GDM1 (cell line): Measurements from ENCODE around the gene SUMO1.
"Not testable (repeated sequence)": the region's sequence is repeated elsewhere in the genome, so short reads cannot be mapped to it uniquely, and the experiment has no call there.

ENCODE experiments used
- DNase-seq: peaks from one replicate; lab custom pipeline; 2025; lab: John Stamatoyannopoulos, UW

SUMO1 gene

GRCh38 chr2:202238234-202239197 lies at the start of gene SUMO1:
TSS of gene SUMO1 (minus strand) at chr2:202238597. CDS start at chr2:202238451, 146 bp downstream.
- DNase-seq: peak; percentile 85

- no peak for DNase-seq
Observed at GRCh38 chr2:202286595-202286994, 48.2 kb upstream of the SUMO1 start.

GRCh38 chr2:202278944-202279343 lies 40.5 kb upstream of the SUMO1 start:
- no peak for DNase-seq

- no peak for DNase-seq
Observed at GRCh38 chr2:202278036-202278760, 39.8 kb upstream of the SUMO1 start.

- not testable (repeated sequence) for DNase-seq
Observed at GRCh38 chr2:202276078-202276720, 37.8 kb upstream of the SUMO1 start.

- no peak for DNase-seq
Observed at GRCh38 chr2:202270487-202270886, 32.1 kb upstream of the SUMO1 start.

- DNase-seq: no peak
Observed at GRCh38 chr2:202269585-202269984, 31.2 kb upstream of the SUMO1 start.

DNA sequence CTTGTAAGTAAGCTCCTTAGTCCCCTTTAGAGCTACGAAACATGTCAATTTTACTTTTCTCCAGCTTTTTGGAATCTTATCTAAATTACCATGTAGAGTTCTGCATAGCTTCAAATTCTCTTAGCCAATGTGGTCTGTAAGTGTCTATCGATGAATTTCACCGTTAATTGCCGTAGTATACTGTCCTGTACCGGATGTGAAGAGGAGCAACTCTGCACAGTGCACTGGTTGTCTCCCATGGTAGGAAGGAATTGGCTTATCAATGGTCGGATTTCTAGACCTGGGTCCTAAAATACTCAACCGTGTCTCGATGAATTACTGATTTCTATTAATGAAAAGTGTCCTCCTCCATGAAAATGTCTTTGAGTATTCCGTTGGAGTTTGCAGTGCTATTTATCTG lies 29.1 kb upstream of the SUMO1 start:
- no peak for DNase-seq

- DNase-seq: peak; percentile 88
Observed at GRCh38 chr2:202265467-202266277, 27.3 kb upstream of the SUMO1 start, which contains the start of gene NOP58. TSS of gene NOP58 (plus strand) at chr2:202265763. CDS start at chr2:202265942, 179 bp downstream.

DNA sequence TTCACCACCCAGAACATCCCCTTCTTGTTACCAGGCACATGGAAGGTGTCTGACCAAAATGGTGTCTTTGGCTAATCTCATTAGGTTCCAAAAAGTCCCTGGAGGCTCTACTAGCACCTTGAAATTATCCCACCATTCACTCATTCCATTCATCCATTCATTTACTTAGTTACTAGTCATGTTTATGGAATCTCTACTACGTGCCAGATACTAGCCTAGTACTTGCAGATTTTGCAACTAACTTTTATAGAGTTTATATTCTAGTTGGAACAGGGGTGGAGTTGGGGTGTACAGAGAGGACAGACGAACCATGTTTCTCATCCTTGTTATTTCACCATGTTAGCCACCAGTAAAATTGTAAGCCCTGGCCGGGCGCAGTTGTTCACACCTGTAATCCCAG lies 23.1 kb upstream of the SUMO1 start:
- DNase-seq: no peak

- no peak for DNase-seq
Observed at GRCh38 chr2:202251494-202251893, 13.1 kb upstream of the SUMO1 start.

GRCh38 chr2:202249521-202250253 lies 11.3 kb upstream of the SUMO1 start:
- no peak for DNase-seq

DNA sequence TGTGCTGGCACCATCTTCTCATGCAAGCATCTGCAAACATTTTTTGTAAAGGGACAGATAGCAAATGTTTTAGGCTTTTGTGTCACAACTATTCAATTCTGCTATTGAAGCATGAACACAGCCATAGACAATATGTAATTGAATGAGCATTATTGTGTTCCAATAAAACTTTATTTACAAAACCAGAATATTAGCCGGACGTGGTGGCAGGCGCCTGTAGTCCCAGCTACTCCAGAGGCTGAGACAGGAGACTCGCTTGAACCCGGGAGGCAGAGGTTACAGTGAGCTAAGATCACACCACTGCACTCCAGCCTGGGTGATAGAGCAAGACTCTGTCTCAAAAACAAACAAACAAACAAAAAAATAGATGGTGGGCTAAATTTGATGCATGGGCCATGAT lies 9.3 kb upstream of the SUMO1 start:
- not testable (repeated sequence) for DNase-seq

DNA sequence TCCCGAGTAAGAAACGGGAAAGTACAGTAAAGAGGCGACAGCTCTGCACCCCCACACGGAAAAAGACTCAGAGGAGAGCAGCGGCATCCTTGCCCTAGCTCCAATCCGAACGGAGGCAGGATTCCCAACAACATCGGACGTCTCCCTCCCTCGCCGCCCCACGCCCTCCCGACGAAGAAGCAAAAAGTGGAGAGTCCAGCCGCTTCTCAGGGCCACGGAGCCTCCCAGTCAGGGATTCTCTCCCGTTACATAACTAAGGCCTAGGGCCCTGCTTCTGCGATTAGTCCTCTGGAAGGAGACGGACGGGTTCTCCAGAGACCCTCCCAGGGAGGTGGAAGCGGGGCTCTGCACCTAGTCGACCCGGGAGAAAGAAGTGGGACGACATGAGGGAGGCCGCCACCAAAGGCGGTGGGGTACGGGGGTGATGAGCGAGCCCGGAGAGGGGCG lies 587 bp downstream of the SUMO1 start:
- DNase-seq: no peak

GRCh38 chr2:202221873-202222272 lies 16.5 kb downstream of the SUMO1 start:
- no peak for DNase-seq

GRCh38 chr2:202215179-202215578 lies 23.2 kb downstream of the SUMO1 start:
- no peak for DNase-seq

DNA sequence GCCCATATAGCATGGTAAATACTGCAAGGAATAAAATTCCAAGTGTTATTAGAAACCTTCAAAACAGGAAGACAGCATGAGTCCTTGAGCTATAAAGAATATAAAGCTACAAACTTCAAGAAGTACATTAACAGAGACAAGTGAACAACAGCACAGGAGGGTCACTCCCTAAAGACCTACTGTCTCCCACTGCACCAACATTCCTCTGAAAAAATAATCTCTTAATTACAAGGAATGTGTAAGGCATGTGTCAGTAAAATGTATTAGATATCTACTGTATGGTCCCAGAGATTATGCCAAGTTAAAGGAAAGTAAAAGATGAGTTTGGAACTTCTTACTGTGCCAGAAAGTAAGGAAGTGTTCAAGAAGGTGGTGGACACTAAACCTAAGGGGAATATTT lies 29.9 kb downstream of the SUMO1 start:
- DNase-seq: no peak

DNA sequence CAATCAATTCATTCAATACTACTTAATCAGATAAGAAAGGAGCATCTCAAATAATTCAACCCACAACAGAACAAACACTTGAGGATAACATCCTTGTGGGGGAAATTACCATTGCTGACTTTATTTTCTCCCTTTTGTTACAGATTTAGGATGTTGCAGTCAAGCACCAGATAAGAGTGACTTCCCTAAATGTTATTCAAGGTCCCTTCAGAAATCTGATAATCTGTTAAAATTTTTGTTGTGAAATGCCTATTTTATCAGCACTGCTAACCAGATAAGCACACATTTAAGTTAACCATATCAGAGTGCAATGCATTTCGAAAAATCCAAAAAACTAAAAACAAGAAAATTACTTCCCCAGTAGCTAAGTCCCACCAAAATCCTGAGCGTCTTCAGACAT lies 33.5 kb downstream of the SUMO1 start:
- no peak for DNase-seq

- no peak for DNase-seq
Observed at GRCh38 chr2:202203348-202203747, 35.0 kb downstream of the SUMO1 start.

DNA sequence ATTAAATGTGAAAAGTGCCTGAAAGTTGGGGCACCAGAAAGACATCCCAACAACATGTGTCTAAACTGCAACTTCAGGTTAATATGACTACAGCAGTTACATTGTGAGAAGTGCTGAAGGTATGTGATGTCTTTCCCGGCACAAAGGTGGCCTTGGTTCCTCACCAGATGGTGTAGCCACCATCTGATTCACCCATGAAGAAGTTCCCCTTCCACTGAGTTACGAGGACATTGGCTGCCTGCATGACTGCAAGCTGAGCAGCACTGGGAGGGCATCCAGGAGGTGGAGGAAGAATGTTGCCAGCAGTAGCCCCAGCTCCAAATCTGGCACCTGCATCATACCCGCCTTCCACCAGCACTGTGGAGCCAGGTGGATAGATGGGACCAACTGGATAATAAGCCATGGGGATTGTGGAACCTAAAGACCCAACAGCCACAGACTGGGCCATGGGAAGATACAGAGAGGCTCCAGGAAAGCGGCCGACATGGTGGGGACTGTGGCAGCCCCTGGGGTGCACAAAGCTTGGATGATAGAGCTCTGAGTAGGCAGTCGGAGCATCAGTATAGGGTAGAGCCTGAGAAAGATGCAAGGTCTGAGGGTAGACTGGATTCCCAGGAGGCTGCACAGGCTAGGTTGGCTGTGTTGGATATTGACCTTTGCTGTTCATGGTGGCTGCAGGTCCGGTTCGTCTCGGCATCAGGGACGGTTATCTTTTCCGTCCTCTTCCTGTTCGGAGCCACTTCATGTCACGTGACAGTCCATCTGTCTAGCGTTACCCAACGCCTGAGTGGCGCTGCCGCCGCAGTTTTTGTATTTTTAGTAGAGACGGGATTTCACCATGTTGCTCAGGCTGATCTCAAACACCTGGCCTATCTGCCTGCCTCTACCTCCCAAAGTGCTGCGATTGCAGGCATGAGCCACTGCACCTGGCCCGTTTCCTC lies 36.9 kb downstream of the SUMO1 start:
- no peak for DNase-seq
